Gastrocnemius medialis (tissue), 4 donors: Measurements from ENCODE around the gene ARHGEF19.

ENCODE experiments used
- POLR2A ChIP-seq, 2 donors: fragments of 450-650 bp; IDR thresholded peaks; one replicate each; pipeline ENCODE4 v1.6.1; 2017; ENCODE audit warnings: antibody characterized with exemption in 2 of 2, mild to moderate bottlenecking in 2 of 2, moderate library complexity in 2 of 2
- TF ChIP-seq, protein P1 (sequence below), 5 experiments: fragments of 450-650 bp in 3 of 5; fragments of 200-600 bp in 2 of 5; sonication (generic) in 2 of 5; IDR thresholded peaks in 4 of 5; conservative IDR thresholded peaks in 1 of 5; 1 replicate in 4 of 5; 2 replicates in 1 of 5; pipeline ENCODE4 v1.5.1; 2016 to 2019; ENCODE audit warnings: antibody characterized with exemption in 5 of 5, mild to moderate bottlenecking in 3 of 5, moderate library complexity in 3 of 5

DNA sequence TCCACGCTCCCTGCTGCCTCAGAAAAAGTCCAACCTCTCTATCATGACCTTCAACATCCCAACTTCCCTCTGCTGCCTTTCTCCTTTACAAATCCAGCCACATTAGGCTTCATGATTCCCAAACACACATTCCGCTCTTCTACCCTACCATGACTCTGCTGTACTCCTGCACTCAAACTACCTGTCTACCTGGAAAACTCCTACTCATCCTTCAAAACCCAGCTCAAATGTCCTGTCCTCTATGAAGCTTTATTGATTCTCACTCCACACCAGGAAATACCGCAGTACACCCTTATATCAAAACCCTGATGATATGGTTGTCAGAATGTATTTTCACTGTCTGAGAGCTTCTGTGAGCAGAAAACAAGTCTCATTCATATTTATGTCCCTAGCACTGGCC, 8.9 kb downstream of the ARHGEF19 start:
- TF ChIP-seq POLR2A (IDR thresholded peaks at IDR 0.05), result no peak
- TF ChIP-seq, protein P1, sequence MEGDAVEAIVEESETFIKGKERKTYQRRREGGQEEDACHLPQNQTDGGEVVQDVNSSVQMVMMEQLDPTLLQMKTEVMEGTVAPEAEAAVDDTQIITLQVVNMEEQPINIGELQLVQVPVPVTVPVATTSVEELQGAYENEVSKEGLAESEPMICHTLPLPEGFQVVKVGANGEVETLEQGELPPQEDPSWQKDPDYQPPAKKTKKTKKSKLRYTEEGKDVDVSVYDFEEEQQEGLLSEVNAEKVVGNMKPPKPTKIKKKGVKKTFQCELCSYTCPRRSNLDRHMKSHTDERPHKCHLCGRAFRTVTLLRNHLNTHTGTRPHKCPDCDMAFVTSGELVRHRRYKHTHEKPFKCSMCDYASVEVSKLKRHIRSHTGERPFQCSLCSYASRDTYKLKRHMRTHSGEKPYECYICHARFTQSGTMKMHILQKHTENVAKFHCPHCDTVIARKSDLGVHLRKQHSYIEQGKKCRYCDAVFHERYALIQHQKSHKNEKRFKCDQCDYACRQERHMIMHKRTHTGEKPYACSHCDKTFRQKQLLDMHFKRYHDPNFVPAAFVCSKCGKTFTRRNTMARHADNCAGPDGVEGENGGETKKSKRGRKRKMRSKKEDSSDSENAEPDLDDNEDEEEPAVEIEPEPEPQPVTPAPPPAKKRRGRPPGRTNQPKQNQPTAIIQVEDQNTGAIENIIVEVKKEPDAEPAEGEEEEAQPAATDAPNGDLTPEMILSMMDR (IDR thresholded peaks at IDR 0.05 in 4 of 5, conservative IDR thresholded peaks at IDR 0.05 in 1 of 5), result no peak
